COLO829 (cell line): ENCODE measurements around the gene ATAD3C.
"Not testable (repeated sequence)": the region's sequence is repeated elsewhere in the genome, so short reads cannot be mapped to it uniquely, and the experiment has no call there.

Experiments used
- DNase-seq: peaks from one replicate; pipeline ENCODE4 v3.0.0; 2012; ENCODE audit warnings: low spot score

ATAD3C gene

GRCh38 chr1:1451696-1452364 is 2.3 kb downstream of the ATAD3C start:
- DNase-seq: no peak

- DNase-seq: not testable (repeated sequence)
Observed at GRCh38 chr1:1452365-1452739, 2.9 kb downstream of the ATAD3C start.

- DNase-seq: no peak
Observed at GRCh38 chr1:1452882-1453281, 3.4 kb downstream of the ATAD3C start.

GRCh38 chr1:1454286-1455056 is 5.0 kb downstream of the ATAD3C start:
- DNase-seq: not testable (repeated sequence)

GRCh38 chr1:1455366-1455884 is 5.9 kb downstream of the ATAD3C start:
- no peak for DNase-seq

- DNase-seq: not testable (repeated sequence)
Observed at GRCh38 chr1:1455934-1456333, 6.4 kb downstream of the ATAD3C start.

GRCh38 chr1:1456683-1457255 is 7.3 kb downstream of the ATAD3C start:
- not testable (repeated sequence) for DNase-seq

- not testable (repeated sequence) for DNase-seq
Observed at GRCh38 chr1:1459156-1459555, 9.7 kb downstream of the ATAD3C start.

- DNase-seq: not testable (repeated sequence)
Observed at GRCh38 chr1:1459711-1460110, 10.2 kb downstream of the ATAD3C start.

GRCh38 chr1:1460540-1461130 is 11.1 kb downstream of the ATAD3C start:
- DNase-seq: no peak

GRCh38 chr1:1461721-1462317 is 12.3 kb downstream of the ATAD3C start:
- DNase-seq: no peak

- DNase-seq: no peak
Observed at GRCh38 chr1:1462318-1462966, 13.0 kb downstream of the ATAD3C start.

- DNase-seq: no peak
Observed at GRCh38 chr1:1463312-1463711, 13.8 kb downstream of the ATAD3C start.

GRCh38 chr1:1468196-1468985 is 18.9 kb downstream of the ATAD3C start:
- not testable (repeated sequence) for DNase-seq

GRCh38 chr1:1470626-1471388 is 21.3 kb downstream of the ATAD3C start:
- DNase-seq: no peak

- DNase-seq: peak; percentile 74
Observed at GRCh38 chr1:1471389-1472052, 22.0 kb downstream of the ATAD3C start, which contains the start of gene ATAD3B. ATAD3B (plus strand) TSS chr1:1471765; CDS start chr1:1471885, 120 bp downstream.

- not testable (repeated sequence) for DNase-seq
Observed at GRCh38 chr1:1472053-1472876, 22.8 kb downstream of the ATAD3C start.

GRCh38 chr1:1476011-1476410 is 26.5 kb downstream of the ATAD3C start:
- DNase-seq: not testable (repeated sequence)
